T-helper 9 cell (primary cell): ENCODE measurements around the gene LCN15.
"Not testable (repeated sequence)": the region's sequence is repeated elsewhere in the genome, so short reads cannot be mapped to it uniquely, and the experiment has no call there.

Source experiments
- DNase-seq: peaks from one replicate; pipeline ENCODE4 v3.0.0-alpha.2; 2020

The LCN15 gene

GRCh38 chr9:136720251-136720897 lies 43.9 kb downstream of the LCN15 start:
- DNase-seq = no peak

DNA sequence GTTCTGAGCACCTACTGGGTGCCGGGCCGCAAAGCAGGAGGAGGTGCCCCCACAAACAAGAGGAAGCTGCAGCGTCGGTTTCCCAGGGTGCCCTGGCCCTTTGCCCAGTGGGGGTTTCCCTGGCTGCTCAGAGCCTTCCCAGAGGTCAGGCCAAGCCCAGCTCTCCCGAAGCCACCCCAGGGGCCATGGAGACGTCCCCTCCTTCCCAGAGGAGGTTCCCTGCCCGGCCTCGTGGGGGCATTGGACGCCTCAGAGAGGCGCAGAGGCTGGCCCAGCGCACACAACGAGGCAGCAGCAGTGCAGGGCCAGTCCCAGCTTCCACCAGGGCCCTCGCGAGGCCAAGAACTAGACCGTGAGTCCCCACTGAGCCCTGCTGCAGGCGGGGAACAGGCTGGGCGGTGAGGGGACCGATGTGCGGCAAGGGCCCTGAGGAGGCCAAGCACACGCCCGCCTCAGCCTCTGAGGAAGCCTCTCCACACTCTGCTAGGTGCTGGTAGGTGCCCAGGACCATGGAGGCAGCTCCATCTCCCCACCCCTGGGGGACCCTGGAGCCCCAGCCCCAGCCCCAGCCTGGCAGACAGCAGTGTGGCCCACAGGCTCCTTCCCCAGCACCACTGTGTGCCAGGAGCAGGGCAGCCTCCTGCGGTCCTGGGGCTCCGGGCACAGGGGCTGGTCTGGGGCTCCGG lies 45.0 kb downstream of the LCN15 start:
- DNase-seq = no peak

- DNase-seq = no peak
Observed at GRCh38 chr9:136718345-136719194, 45.7 kb downstream of the LCN15 start.

DNA sequence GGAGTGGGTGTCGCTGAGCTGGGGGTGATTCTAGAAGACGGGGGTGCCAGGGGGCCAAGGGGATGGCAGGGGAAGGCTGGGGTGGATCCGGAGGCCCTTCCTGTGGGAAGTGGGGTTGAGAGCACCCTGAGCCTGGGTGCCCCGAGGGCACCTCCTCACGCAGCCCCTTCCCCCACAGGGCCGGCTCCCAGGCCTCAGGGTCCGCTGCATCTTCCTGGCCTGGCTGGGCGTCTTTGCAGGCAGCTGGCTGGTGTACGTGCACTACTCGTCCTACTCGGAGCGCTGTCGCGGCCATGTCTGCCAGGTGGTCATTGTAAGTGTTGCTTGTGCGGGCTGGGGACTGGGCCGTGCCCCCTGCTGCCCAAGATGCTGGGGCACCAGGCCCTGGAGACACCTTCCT lies 46.9 kb downstream of the LCN15 start:
- no peak for DNase-seq

- no peak for DNase-seq
Observed at GRCh38 chr9:136714893-136715274, 49.4 kb downstream of the LCN15 start.

DNA sequence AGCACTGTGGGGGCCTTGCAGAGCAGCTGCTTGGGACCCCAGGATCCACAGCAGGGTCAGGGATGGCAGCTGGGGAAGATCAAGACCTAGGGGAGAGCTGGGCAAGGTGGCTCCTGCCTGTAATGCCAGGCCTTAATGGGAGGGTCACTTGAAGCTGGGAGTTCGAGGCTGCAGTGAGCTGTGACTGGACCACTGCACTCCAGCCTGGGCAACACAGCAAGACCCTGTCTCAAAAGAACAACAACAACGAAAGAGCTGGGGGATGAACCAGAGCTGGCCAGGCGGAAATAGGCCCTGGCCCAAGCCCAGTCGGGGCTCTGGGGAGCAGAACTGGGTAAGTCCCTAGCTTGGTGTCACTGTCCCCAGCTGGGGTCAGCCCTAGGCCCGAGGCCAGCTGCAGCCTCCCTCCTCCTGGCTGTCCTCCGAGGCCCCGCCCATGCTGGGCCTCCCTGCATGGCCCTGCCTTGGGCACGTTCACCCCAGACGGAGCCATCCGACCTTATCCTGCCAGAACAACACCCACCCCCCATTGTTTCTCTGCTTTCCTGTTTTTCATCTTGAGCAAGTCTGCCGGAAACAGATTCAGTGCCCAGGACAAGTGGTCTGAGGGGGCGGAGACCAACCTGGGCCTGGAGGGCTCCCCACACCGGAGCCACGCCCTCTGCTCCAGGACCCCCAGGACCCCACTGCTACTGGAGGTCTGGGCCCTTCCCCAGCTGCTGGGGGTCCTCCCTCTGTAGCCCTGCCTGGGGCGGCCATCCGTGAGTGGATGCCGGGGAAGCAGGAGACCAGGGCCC lies 50.0 kb downstream of the LCN15 start:
- no peak for DNase-seq

GRCh38 chr9:136713550-136713949 lies 50.8 kb downstream of the LCN15 start:
- no peak for DNase-seq

GRCh38 chr9:136712690-136713544 lies 51.4 kb downstream of the LCN15 start:
- no peak for DNase-seq

DNA sequence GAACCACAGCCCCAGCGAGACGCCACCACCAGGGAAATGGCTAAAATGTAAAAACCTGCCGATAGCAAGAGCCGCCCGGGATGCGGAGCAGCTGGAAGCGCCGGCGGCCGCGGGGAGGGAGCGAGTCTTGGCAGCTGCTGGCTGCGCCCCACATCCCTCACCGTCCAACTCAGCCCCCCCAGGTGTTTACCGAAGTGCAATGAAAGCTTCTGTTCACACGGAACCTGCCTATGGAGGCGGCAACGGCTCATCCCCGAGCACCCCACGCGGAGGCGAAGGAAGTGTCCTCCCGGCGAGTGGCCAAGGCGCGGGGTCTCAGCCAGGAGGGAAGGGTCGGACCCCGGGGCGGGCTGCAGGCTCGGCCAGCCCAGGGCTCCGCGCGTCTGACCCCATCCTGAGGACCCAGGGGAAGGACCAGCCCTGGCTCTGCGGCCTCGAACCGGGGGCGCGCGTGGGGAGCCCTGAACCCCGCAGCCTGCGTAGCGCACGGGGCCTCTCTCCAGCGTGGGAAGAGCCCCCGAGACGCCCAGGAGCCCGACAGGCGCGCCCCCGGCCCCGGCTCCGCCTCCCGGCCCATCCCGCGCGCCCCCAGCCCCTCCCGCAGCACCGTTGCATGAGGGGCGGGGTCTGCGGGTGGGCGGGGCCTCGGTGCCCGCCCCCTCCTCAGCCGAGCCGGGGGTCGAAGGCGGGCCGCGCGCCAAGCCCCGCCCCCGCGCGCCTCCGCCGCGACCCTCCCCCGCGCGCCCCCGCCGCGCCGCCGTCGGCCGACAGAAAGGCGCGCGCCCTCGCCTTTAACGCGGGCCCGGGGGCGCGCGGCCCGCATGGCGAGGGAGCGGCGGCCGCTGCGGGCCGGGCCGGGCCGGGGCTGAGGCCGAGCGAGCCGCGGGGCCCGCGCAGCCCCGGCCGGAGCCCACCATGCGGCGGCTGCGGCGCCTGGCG lies 52.3 kb downstream of the LCN15 start, which contains the start of gene DIPK1B:
Gene DIPK1B, plus strand, starts transcription at position 822 of the 939 bp plus-strand sequence. Its CDS starts 94 bp downstream, at position 916.
- no peak for DNase-seq

DNA sequence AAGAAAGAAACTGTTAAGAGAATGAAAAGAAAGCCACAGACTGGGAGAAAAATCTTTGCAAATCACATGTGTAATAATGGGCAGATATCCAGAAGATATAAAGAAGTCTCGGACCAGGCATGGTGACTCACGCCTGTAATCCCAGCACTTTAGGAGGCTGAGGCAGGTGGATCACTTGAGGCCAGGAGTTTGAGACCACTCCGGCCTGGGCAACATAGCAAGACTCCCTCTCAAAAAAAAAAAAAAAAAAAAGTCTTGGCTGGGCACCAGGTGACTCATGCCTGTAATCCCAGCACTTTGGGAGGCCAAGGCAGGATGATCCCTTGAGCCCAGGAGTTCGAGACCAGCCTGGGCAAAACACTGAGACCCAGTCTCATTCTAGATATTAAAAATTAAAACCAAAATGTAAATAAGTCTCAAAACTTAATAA lies 53.1 kb downstream of the LCN15 start:
- not testable (repeated sequence) for DNase-seq

GRCh38 chr9:136710543-136710942 lies 53.8 kb downstream of the LCN15 start:
- no peak for DNase-seq
